GM12801 (cell line): ENCODE measurements around the gene ZNF358.

ENCODE experiments used
- CTCF ChIP-seq: IDR thresholded peaks from one replicate; pipeline ENCODE4 v1.5.1; 2011; ENCODE audit warnings: control low read depth; ENCODE audit not compliant: insufficient read length; ENCODE audit errors: extremely low read depth

Gene ZNF358

GRCh38 chr19:7560255-7560654 lies 44.4 kb downstream of the ZNF358 start:
- no peak for TF ChIP-seq CTCF

- no peak for TF ChIP-seq CTCF
Measured at GRCh38 chr19:7561325-7561724, 45.4 kb downstream of the ZNF358 start.

GRCh38 chr19:7562646-7563393 lies 46.9 kb downstream of the ZNF358 start:
- TF ChIP-seq CTCF = no peak

- no peak for TF ChIP-seq CTCF
Measured at GRCh38 chr19:7564866-7565265, 49.0 kb downstream of the ZNF358 start.

- TF ChIP-seq CTCF = no peak
Measured at GRCh38 chr19:7565332-7565731, 49.4 kb downstream of the ZNF358 start.
